HUES6 (cell line): ENCODE data around the gene STRN4.
A peak's percentile ranks its signal among the peaks of the same experiment; 100 is the strongest.

Experiments used
- H3K27ac ChIP-seq: 2 replicates; pipeline ENCODE4 v1.7.0; 2013; ENCODE audit warnings: low read depth, mild to moderate bottlenecking, low read length, inconsistent platforms
- H3K27me3 ChIP-seq: 2 replicates; pipeline ENCODE4 v1.6.1; 2013; ENCODE audit warnings: low read length; ENCODE audit not compliant: control insufficient read depth, insufficient read depth
- H3K36me3 ChIP-seq: 2 replicates; pipeline ENCODE4 v1.6.1; 2013; ENCODE audit warnings: low read length; ENCODE audit not compliant: control insufficient read depth, insufficient read depth
- H3K4me1 ChIP-seq: 2 replicates; pipeline ENCODE4 v1.6.1; 2013; ENCODE audit warnings: low read length; ENCODE audit not compliant: control insufficient read depth, insufficient read depth
- H3K4me3 ChIP-seq: 2 replicates; pipeline ENCODE4 v1.5.1; 2013; ENCODE audit warnings: low read depth, low read length
- H3K9ac ChIP-seq: one replicate; pipeline ENCODE4 v1.6.1; 2013; ENCODE audit warnings: mild to moderate bottlenecking, low read length
- H3K9me3 ChIP-seq: 2 replicates; pipeline ENCODE4 v1.6.1; 2013; ENCODE audit warnings: low read depth, low read length; ENCODE audit not compliant: control insufficient read depth, insufficient read depth

STRN4 gene

DNA sequence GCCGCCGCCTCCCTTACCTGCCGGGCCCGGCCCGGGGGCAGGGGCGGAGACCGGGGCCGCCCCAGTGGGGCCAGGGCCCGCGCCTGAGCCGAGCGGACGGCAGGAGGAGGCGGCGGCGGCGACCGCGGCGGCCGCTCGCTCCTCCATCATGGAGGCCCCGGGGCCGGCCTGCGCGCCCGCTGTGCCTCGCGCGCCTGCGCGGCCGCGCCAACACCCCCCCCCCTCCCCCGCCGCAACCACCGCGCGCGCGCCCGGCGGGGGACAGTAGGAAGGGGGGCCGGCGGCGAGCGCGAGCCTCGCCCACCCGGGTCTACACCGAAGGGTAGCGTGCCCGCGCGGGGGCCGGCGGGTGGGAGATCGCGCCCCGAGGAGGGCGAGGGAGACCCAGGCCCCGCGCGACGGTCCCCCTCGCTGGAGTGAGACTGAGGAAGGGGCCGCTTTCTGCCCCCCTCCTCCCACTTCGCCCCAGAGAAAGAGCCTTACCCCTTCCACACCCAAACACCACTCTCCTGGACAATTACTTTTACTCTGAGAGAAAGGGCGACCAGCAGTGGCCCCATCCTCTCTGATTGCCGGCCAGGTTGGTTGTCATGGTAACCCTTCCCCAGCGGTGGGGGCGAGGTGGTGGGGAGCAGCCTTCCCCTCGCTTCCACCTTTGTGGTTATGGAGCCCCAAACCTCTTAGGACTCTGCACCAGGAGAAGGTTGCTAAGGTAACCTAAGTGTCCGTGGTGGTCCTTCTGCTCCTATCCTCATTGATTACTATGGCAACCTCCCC is at the start of gene STRN4:
TSS of gene STRN4 (minus strand) at position 170 of the 777 bp plus-strand sequence. CDS start at position 150, 20 bp downstream.
- Histone ChIP-seq H3K27ac (peak within 1 kb of the TSS; percentile 78), H3K4me1 (peaks cover 8% of the 10 kb centered on the region)

GRCh38 chr19:46791944-46792343 is 45.7 kb upstream of the STRN4 start:
- Histone ChIP-seq H3K4me3 (no peak overlapping the region), H3K4me1 (peaks cover 10% of the 10 kb centered on the region; the same call in 1 of the 2 replicates), H3K9ac (no peak overlapping the region), H3K9me3 (no peaks in the 10 kb centered on the region), H3K27ac (no peak overlapping the region), H3K27me3 (no peaks in the 10 kb centered on the region), H3K36me3 (no peaks in the 10 kb centered on the region)

More for the DNA sequence above, at the start of gene STRN4:
- no peaks in the 10 kb centered on the region for H3K27me3 ChIP-seq
- no peaks in the 10 kb centered on the region for H3K9me3 ChIP-seq
- H3K9ac ChIP-seq = peak within 1 kb of the TSS; percentile 88
- H3K4me3 ChIP-seq = peak within 1 kb of the TSS; percentile 95
- H3K36me3 ChIP-seq = peaks cover 13% of the 10 kb centered on the region

DNA sequence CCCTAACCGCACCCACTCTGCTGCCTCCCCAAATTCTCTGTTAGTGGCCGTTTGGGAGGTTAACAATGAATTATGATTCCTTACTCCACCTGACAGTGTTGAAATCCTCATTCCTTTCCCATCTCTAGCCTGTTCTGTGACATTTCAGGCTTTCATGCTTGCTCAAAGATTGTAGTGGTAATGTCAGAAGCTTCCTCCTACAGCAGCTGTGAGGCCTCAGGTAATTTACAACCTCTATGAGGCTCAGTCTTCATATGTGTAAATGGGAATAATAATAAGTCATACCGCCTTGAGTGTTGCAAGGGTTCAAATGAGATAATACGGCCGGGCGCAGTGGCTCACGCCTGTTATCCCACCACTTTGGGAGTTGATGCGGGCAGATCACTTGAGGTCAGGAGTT is 43.1 kb upstream of the STRN4 start:
- Histone ChIP-seq H3K9ac (no peak overlapping the region), H3K27me3 (no peaks in the 10 kb centered on the region), H3K36me3 (peaks cover 17% of the 10 kb centered on the region), H3K4me3 (no peak overlapping the region), H3K27ac (no peak overlapping the region), H3K9me3 (no peaks in the 10 kb centered on the region), H3K4me1 (peaks cover 23% of the 10 kb centered on the region)

- Histone ChIP-seq H3K9ac (no peak overlapping the region), H3K4me3 (0 out of 2 replicates have a peak overlapping the region, but pooled peaks have one; percentile 18), H3K36me3 (peaks cover 21% of the 10 kb centered on the region), H3K27ac (no peak overlapping the region), H3K4me1 (peaks cover 28% of the 10 kb centered on the region), H3K27me3 (no peaks in the 10 kb centered on the region), H3K9me3 (no peaks in the 10 kb centered on the region)
These were observed 42.7 kb upstream of the STRN4 start for GRCh38 chr19:46788968-46789338.

DNA sequence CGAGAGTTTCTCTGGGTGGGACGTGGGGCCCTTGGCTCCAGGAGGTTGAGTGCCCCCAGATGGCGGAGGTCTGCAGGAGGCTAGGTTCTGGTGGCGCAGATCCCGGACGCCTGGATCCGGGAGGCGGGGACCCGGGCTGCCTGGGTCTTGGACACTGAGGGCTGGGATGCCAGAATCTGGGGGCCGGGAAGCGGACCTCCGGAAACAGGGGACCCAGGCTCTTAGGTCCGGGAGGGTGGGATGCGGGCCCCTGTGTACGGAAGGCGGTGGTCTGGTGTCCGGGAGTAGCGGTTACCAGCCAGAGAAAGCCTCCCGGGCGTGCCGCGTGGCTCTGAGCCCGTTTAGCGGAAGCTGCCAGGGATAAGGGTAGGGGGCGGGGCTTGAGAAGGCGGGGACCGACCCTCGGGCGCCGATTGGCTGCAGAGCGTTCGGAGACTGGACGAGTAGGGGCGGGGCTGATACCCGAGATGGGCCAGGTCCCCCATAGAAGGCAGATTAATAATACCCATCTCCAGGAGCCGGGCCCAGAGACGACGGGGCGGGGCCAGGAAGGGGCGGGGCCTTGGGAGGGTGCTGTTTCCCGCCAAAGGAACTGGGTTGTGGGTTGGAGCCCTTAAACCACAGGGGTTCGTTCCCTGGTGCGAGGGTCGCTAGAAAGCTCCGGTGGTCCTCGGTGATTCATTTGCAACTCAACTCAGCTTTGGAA is 42.2 kb upstream of the STRN4 start, which contains the start of gene SLC1A5:
TSS of gene SLC1A5 (minus strand) at position 333 of the 706 bp plus-strand sequence. CDS start 629 bp downstream, outside the sequence.
- peak within 1 kb of the TSS; percentile 98 for H3K4me3 ChIP-seq
- H3K9ac ChIP-seq = peak within 1 kb of the TSS; percentile 99
- no peaks in the 10 kb centered on the region for H3K9me3 ChIP-seq
- peak within 1 kb of the TSS; percentile 96 for H3K27ac ChIP-seq
- H3K4me1 ChIP-seq = peaks cover 29% of the 10 kb centered on the region
- H3K27me3 ChIP-seq = no peaks in the 10 kb centered on the region
- peaks cover 26% of the 10 kb centered on the region for H3K36me3 ChIP-seq

- H3K4me3 ChIP-seq = peak overlapping the region; percentile 98
- H3K36me3 ChIP-seq = peaks cover 35% of the 10 kb centered on the region
These were observed 41.3 kb upstream of the STRN4 start for GRCh38 chr19:46787331-46788261.

GRCh38 chr19:46787040-46787330 is 40.7 kb upstream of the STRN4 start:
- Histone ChIP-seq H3K36me3 (peaks cover 41% of the 10 kb centered on the region), H3K4me1 (peaks cover 29% of the 10 kb centered on the region), H3K27me3 (no peaks in the 10 kb centered on the region), H3K27ac (peak overlapping the region; percentile 96), H3K4me3 (peak overlapping the region; percentile 98), H3K9me3 (no peaks in the 10 kb centered on the region), H3K9ac (peak overlapping the region; percentile 99)

More at GRCh38 chr19:46787331-46788261, 41.3 kb upstream of the STRN4 start:
- H3K4me1 ChIP-seq = peaks cover 29% of the 10 kb centered on the region
- H3K9ac ChIP-seq = peak overlapping the region; percentile 99
- no peaks in the 10 kb centered on the region for H3K9me3 ChIP-seq
- peak overlapping the region; percentile 96 for H3K27ac ChIP-seq
- H3K27me3 ChIP-seq = no peaks in the 10 kb centered on the region

GRCh38 chr19:46786236-46787039 is 40.2 kb upstream of the STRN4 start:
- no peaks in the 10 kb centered on the region for H3K9me3 ChIP-seq
- H3K27me3 ChIP-seq = no peaks in the 10 kb centered on the region
- H3K4me1 ChIP-seq = peaks cover 29% of the 10 kb centered on the region
- H3K27ac ChIP-seq = peak overlapping the region; percentile 96
- H3K36me3 ChIP-seq = peaks cover 46% of the 10 kb centered on the region
- peak overlapping the region; percentile 99 for H3K9ac ChIP-seq
- peak overlapping the region; percentile 98 for H3K4me3 ChIP-seq

- H3K36me3 ChIP-seq = peaks cover 50% of the 10 kb centered on the region
- H3K27me3 ChIP-seq = no peaks in the 10 kb centered on the region
- H3K4me1 ChIP-seq = peaks cover 29% of the 10 kb centered on the region
These were observed 39.7 kb upstream of the STRN4 start for GRCh38 chr19:46785980-46786235.

More at GRCh38 chr19:46785980-46786235, 39.7 kb upstream of the STRN4 start:
- Histone ChIP-seq H3K9ac (peak overlapping the region; percentile 99), H3K9me3 (no peaks in the 10 kb centered on the region), H3K4me3 (peak overlapping the region; percentile 98), H3K27ac (peak overlapping the region; percentile 96; the same call in 1 of the 2 replicates)
